Neural cell (in vitro differentiated cells): ENCODE results near the gene ACTRT2. TPM values are rescaled to one million over a fixed set of nuclear protein-coding genes. Genes with fewer than 3 reads are reported as not detected.

Experiments used
- H2AFZ ChIP-seq: fragments of 200-600, 300-800 bp; sonication (generic), shearing (Covaris generic); 2 replicates; pipeline ENCODE4 v1.6.0; 2014; ENCODE audit warnings: low read depth, mild to moderate bottlenecking, antibody characterized with exemption, low read length, moderate library complexity
- H3F3A ChIP-seq: fragments of 200-600 bp; shearing (Covaris generic); 2 replicates; pipeline ENCODE4 v1.6.1; 2016; ENCODE audit warnings: mild to moderate bottlenecking, moderate library complexity, mixed read lengths, antibody characterized with exemption, low read length; ENCODE audit not compliant: insufficient read depth, poor library complexity, severe bottlenecking
- H3K27ac ChIP-seq: fragments of 200-600, 300-800 bp; sonication (generic), shearing (Covaris generic); 2 replicates; pipeline ENCODE4 v1.5.1; 2014; ENCODE audit warnings: mild to moderate bottlenecking, low read length, moderate library complexity
- H3K27me3 ChIP-seq: fragments of 300-800, 200-600 bp; sonication (generic), shearing (Covaris generic); 2 replicates; pipeline ENCODE4 v1.6.0; 2014; ENCODE audit warnings: mild to moderate bottlenecking, low read depth, low read length, moderate library complexity; ENCODE audit not compliant: insufficient read depth
- H3K36me3 ChIP-seq: fragments of 300-800, 200-600 bp; sonication (generic), shearing (Covaris generic); 2 replicates; pipeline ENCODE4 v1.5.1; 2014; ENCODE audit warnings: mild to moderate bottlenecking, antibody characterized with exemption, low read length, moderate library complexity; ENCODE audit not compliant: insufficient read depth
- H3K4me2 ChIP-seq: fragments of 300-800, 200-600 bp; sonication (generic), shearing (Covaris generic); 2 replicates; pipeline ENCODE4 v1.6.0; 2014; ENCODE audit warnings: mild to moderate bottlenecking, low read length
- H3K4me3 ChIP-seq: fragments of 300-800, 200-600 bp; sonication (generic), shearing (Covaris generic); 2 replicates; pipeline ENCODE4 v1.5.1; 2014; ENCODE audit warnings: mild to moderate bottlenecking, low read length, moderate library complexity
- H3K79me2 ChIP-seq: fragments of 200-600 bp; shearing (Covaris generic); replicated peaks from 2 replicates; pipeline ENCODE4 v1.6.0; 2014; ENCODE audit warnings: mild to moderate bottlenecking, low read length, moderate library complexity; ENCODE audit not compliant: insufficient read depth
- H3K9ac ChIP-seq: fragments of 300-800, 200-600 bp; sonication (generic), shearing (Covaris generic); 2 replicates; pipeline ENCODE4 v1.6.1; 2016; ENCODE audit warnings: mild to moderate bottlenecking, low read length, mixed read lengths
- H3K9me2 ChIP-seq: fragments of 200-600 bp; shearing (Covaris generic); 2 replicates; pipeline ENCODE4 v1.6.1; 2016; ENCODE audit warnings: mild to moderate bottlenecking, low read length, mixed read lengths; ENCODE audit not compliant: insufficient read depth
- H3K9me3 ChIP-seq: fragments of 200-600, 300-800 bp; sonication (generic), shearing (Covaris generic); 2 replicates; pipeline ENCODE4 v1.6.1; 2016; ENCODE audit warnings: mild to moderate bottlenecking, mixed run types, low read length, moderate library complexity, mixed read lengths
- H4K20me1 ChIP-seq: fragments of 200-600 bp; shearing (Covaris generic); 2 replicates; pipeline ENCODE4 v1.6.1; 2016; ENCODE audit warnings: mild to moderate bottlenecking, mixed run types; ENCODE audit not compliant: insufficient read depth
- CTCF ChIP-seq: fragments of 450-650 bp; IDR thresholded peaks from 2 replicates; pipeline ENCODE4 v1.5.1; 2014; ENCODE audit warnings: antibody characterized with exemption, mild to moderate bottlenecking, moderate library complexity; ENCODE audit not compliant: poor library complexity, severe bottlenecking
- EP300 ChIP-seq: fragments of 450-650 bp; conservative IDR thresholded peaks from 2 replicates; pipeline ENCODE4 v1.6.1; 2014; ENCODE audit warnings: antibody characterized with exemption, mild to moderate bottlenecking, moderate library complexity; ENCODE audit not compliant: poor library complexity, severe bottlenecking
- EZH2 ChIP-seq: fragments of 200-600, 300-800 bp; shearing (Covaris generic), sonication (generic); IDR thresholded peaks from 2 replicates; pipeline ENCODE4 v1.6.1; 2014; ENCODE audit warnings: antibody characterized with exemption, low read length, borderline replicate concordance, mild to moderate bottlenecking; ENCODE audit not compliant: insufficient read depth, poor library complexity, severe bottlenecking
- MXI1 ChIP-seq: fragments of 450-650 bp; conservative IDR thresholded peaks from 2 replicates; pipeline ENCODE4 v1.6.1; 2014; ENCODE audit warnings: antibody characterized with exemption, mild to moderate bottlenecking; ENCODE audit not compliant: poor library complexity, severe bottlenecking
- POLR2AphosphoS5 ChIP-seq: IDR thresholded peaks from 2 replicates; pipeline ENCODE4 v1.6.1; 2012
- RAD21 ChIP-seq: fragments of 450-650 bp; conservative IDR thresholded peaks from 2 replicates; pipeline ENCODE4 v1.6.1; 2014; ENCODE audit warnings: antibody characterized with exemption, mild to moderate bottlenecking, moderate library complexity
- REST ChIP-seq: IDR thresholded peaks from 2 replicates; pipeline ENCODE4 v1.6.1; 2012; ENCODE audit warnings: borderline replicate concordance
- SMC3 ChIP-seq: fragments of 450-650 bp; conservative IDR thresholded peaks from 2 replicates; pipeline ENCODE4 v1.6.1; 2014; ENCODE audit warnings: antibody characterized with exemption, mild to moderate bottlenecking, moderate library complexity; ENCODE audit not compliant: poor library complexity
- TAF1 ChIP-seq: IDR thresholded peaks from 2 replicates; pipeline ENCODE4 v1.6.1; 2012; ENCODE audit warnings: low read depth
- polyA plus RNA-seq: library from polyadenylated mRNA; depleted of rRNA; stranded (reverse); fragments of >200 nt; gene quantifications from 2 replicates; pipeline ENCODE4 v1.2.3, GENCODE V29; 2014

ACTRT2 gene
- polyA plus RNA-seq, 1 donor from 2014 or later = not detected

GRCh38 chr1:3065396-3065795, 44.1 kb downstream of the ACTRT2 start:
- Histone ChIP-seq H4K20me1 (no peaks in the 10 kb centered on the region), H3K9me2 (no peaks in the 10 kb centered on the region), H3F3A (no peaks in the 10 kb centered on the region), H3K9ac (no peak overlapping the region), H3K27me3 (peaks cover 22% of the 10 kb centered on the region), H3K9me3 (no peaks in the 10 kb centered on the region), H2AFZ (no peak overlapping the region), H3K79me2 (peaks cover 47% of the 10 kb centered on the region), H3K27ac (no peak overlapping the region), H3K36me3 (no peaks in the 10 kb centered on the region), H3K4me2 (no peak overlapping the region), H3K4me3 (no peak overlapping the region)
- TF ChIP-seq POLR2AphosphoS5 (no peak), CTCF (no peak), REST (no peak), TAF1 (no peak), SMC3 (no peak), MXI1 (no peak), EP300 (no peak), RAD21 (no peak), EZH2 (no peak)

- Histone ChIP-seq H3K27me3 (peaks cover 25% of the 10 kb centered on the region), H3K79me2 (peaks cover 50% of the 10 kb centered on the region), H3K4me2 (no peak overlapping the region), H4K20me1 (no peaks in the 10 kb centered on the region), H3K36me3 (no peaks in the 10 kb centered on the region), H3K4me3 (no peak overlapping the region), H3K9me2 (no peaks in the 10 kb centered on the region), H3K9ac (no peak overlapping the region), H2AFZ (no peak overlapping the region), H3F3A (no peaks in the 10 kb centered on the region), H3K27ac (no peak overlapping the region), H3K9me3 (no peaks in the 10 kb centered on the region)
- TF ChIP-seq RAD21 (no peak), TAF1 (no peak), SMC3 (no peak), EZH2 (no peak), CTCF (no peak), REST (no peak), EP300 (no peak), MXI1 (no peak), POLR2AphosphoS5 (no peak)
Measured at GRCh38 chr1:3065797-3066196, 44.5 kb downstream of the ACTRT2 start.
